Cardiac fibroblast (primary cell): Measurements from ENCODE around the gene BAAT.
A peak's percentile ranks its signal among the peaks of the same experiment; 100 is the strongest.

ENCODE experiments used
- DNase-seq, 2 donors: peaks; one replicate each; pipeline versions ENCODE4 v3.0.0 to v3.0.0-alpha.2; 2010; ENCODE audit warnings: low read depth in 2 of 2
- H3K4me3 ChIP-seq, 2 donors: replicated peaks in 1 of 2; 1 replicate in 1 of 2; 2 replicates in 1 of 2; pipeline ENCODE4 v1.5.1; 2011; ENCODE audit warnings: low read depth in 2 of 2, low read length in 2 of 2, mild to moderate bottlenecking in 2 of 2, moderate library complexity in 1 of 2
- TF ChIP-seq, protein P1 (sequence below): IDR thresholded peaks from one replicate; pipeline ENCODE4 v1.5.1; 2011; ENCODE audit warnings: low read depth, mild to moderate bottlenecking, low read length, inconsistent platforms

The BAAT gene

DNA sequence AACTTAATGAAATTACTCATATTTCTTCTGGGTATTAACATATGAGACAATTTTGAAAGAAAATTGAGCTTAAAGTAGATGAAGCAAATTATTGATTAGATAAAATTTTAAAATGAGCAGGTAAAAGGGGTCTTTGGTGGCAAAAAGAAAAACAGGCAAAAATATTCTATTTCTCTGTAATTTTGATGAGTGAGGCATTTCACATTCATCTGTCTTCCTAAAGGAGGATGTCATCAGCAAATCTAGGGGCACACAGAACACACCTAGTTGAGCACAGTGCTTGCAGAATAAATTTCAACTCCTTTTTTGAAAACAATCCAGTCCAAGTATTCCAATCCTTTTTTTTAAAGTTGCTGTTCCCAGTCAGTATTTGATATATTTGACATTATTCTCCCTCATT lies 30.0 kb upstream of the BAAT start:
- H3K4me3 ChIP-seq, result no peak overlapping the region
- no peak for DNase-seq
- TF ChIP-seq, protein P1, sequence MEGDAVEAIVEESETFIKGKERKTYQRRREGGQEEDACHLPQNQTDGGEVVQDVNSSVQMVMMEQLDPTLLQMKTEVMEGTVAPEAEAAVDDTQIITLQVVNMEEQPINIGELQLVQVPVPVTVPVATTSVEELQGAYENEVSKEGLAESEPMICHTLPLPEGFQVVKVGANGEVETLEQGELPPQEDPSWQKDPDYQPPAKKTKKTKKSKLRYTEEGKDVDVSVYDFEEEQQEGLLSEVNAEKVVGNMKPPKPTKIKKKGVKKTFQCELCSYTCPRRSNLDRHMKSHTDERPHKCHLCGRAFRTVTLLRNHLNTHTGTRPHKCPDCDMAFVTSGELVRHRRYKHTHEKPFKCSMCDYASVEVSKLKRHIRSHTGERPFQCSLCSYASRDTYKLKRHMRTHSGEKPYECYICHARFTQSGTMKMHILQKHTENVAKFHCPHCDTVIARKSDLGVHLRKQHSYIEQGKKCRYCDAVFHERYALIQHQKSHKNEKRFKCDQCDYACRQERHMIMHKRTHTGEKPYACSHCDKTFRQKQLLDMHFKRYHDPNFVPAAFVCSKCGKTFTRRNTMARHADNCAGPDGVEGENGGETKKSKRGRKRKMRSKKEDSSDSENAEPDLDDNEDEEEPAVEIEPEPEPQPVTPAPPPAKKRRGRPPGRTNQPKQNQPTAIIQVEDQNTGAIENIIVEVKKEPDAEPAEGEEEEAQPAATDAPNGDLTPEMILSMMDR, result no peak

DNA sequence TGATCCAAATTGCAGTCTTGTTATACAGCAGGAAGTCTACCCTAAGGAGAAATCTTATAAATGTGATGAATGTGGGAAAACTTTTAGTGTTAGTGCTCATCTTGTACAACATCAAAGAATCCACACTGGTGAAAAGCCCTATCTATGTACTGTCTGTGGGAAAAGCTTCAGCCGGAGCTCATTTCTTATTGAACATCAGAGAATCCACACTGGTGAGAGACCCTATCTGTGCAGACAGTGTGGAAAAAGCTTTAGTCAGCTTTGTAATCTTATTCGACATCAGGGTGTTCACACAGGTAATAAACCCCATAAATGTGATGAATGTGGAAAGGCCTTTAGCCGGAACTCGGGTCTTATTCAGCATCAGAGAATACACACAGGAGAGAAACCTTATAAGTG lies 24.3 kb upstream of the BAAT start:
- H3K4me3 ChIP-seq, result no peak overlapping the region
- DNase-seq, result peak; percentile 20 to 35
- TF ChIP-seq, protein P1, result no peak

DNA sequence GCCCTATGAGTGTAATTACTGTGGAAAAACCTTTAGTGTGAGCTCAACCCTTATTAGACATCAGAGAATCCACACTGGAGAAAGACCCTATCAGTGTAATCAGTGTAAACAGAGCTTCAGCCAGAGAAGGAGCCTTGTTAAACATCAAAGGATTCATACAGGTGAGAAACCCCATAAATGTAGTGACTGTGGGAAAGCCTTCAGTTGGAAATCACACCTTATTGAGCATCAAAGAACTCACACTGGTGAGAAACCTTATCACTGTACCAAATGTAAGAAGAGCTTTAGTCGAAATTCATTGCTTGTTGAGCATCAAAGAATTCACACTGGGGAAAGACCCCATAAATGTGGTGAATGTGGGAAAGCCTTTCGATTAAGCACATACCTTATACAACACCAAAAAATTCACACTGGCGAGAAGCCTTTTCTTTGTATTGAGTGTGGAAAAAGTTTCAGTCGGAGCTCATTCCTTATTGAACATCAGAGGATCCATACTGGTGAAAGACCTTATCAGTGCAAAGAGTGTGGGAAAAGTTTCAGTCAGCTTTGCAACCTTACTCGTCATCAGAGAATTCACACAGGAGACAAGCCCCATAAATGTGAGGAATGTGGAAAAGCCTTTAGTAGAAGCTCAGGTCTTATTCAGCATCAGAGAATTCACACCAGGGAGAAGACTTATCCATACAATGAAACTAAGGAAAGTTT lies 23.7 kb upstream of the BAAT start:
- peak in 1 of 2 donors; percentile 15 for DNase-seq
- TF ChIP-seq, protein P1, result no peak
- H3K4me3 ChIP-seq, result no peak overlapping the region

DNA sequence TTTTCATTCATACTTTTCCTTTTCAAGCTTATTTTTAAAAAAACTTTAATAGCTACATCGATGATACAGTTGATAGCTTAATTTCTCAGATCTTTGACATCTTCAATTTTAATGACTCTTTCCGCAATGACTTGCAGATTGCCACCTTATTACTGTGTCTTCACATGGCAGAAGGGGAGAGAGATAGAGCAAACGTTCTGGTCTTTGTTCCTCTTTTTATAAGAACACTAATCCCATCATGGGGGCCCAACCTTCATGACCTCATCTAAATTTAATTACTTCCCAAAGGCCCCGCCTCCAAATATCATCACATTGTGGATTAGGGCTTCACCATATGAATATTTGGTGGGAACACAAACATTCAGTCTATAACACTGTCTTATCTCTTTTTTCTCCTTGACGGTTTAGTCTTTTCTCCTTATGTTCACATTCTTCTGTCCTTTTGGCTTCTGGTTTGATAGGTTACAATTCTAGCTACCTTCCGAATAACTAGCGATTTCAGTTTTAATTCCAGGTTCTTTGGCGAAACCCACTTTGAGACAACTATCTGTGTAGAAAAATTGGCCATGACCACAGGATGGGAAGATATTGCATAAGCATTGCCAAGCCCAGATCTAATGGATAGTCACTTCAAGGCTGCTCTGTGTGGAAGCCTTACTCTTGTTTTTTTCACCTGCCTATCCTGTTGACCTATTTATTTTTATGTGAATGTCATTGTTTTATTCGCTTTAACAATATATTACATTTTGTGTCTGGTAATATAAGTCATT lies 18.9 kb upstream of the BAAT start:
- TF ChIP-seq, protein P1, result no peak
- H3K4me3 ChIP-seq, result no peak overlapping the region
- DNase-seq, result no peak

DNA sequence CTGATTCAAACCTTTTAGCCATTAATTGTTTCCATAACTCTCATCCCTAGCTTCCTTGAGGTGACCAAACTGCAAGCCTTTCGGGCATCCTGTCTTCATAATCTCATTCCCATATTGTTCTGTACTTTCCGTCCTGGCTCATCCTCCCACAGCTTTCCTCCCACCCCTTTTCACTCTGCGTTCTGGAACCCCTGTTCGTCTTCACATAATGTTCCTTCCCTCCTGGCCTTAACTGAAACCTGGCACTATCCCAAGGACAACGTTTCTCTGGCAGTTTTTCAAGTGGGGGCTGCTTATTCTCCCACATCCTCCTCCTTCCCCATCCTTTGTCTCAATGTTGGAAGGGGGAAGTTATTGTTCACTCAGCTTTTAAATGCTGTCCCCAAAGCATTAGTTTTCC lies 15.3 kb upstream of the BAAT start:
- peak; percentile 46 to 73 for DNase-seq
- TF ChIP-seq, protein P1, result no peak
- H3K4me3 ChIP-seq, result peak overlapping the region in 1 of 2 donors; percentile 76

DNA sequence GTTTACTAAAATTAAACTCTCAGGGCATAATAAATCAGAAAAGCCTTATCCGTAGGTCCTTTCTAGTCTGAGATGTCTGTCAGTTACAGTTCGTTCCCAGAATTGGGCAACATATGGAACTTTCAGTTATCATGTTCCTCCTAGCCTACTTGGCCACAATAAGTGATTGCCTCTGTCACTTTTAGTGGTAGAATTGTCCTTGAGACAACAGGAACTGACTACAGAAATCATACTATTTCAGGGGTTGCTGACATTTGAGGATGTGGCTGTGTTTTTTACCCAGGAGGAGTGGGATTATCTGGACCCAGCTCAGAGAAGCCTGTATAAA lies 14.8 kb upstream of the BAAT start:
- TF ChIP-seq, protein P1, result no peak
- no peak for DNase-seq
- H3K4me3 ChIP-seq, result peak overlapping the region; percentile 72 to 76
